Measurements from ENCODE around the gene POLDIP3.

The POLDIP3 gene

GRCh38 chr22:42651134-42651533 lies 36.5 kb upstream of the POLDIP3 start:
- no peak overlapping the region for H3K4me3 ChIP-seq (ENCODE audit: control insufficient read depth, low read depth, low read length)
- TF ChIP-seq CTCF (IDR thresholded peaks at IDR 0.05; ENCODE audit: control insufficient read depth, insufficient read depth, low read depth, low read length, missing control alignments) = peak; percentile 3
- DNase-seq (ENCODE audit: low read depth) = no peak

GRCh38 chr22:42649246-42650099 lies 34.8 kb upstream of the POLDIP3 start, which contains the start of gene CYB5R3:
CYB5R3 (minus strand) TSS chr22:42649392; CDS start chr22:42649315, 77 bp downstream.
- DNase-seq (ENCODE audit: low read depth) = no peak
- no peak for TF ChIP-seq CTCF (IDR thresholded peaks at IDR 0.05; ENCODE audit: control insufficient read depth, insufficient read depth, low read depth, low read length, missing control alignments)
- peak within 1 kb of the TSS; percentile 86 for H3K4me3 ChIP-seq (ENCODE audit: control insufficient read depth, low read depth, low read length)

GRCh38 chr22:42648368-42649245 lies 33.9 kb upstream of the POLDIP3 start:
- peak overlapping the region; percentile 86 for H3K4me3 ChIP-seq (ENCODE audit: control insufficient read depth, low read depth, low read length)
- TF ChIP-seq CTCF (IDR thresholded peaks at IDR 0.05; ENCODE audit: control insufficient read depth, insufficient read depth, low read depth, low read length, missing control alignments) = no peak
- no peak for DNase-seq (ENCODE audit: low read depth)

- no peak for TF ChIP-seq CTCF (IDR thresholded peaks at IDR 0.05; ENCODE audit: control insufficient read depth, insufficient read depth, low read depth, low read length, missing control alignments)
- no peak for DNase-seq (ENCODE audit: low read depth)
- H3K4me3 ChIP-seq (ENCODE audit: control insufficient read depth, low read depth, low read length) = peak overlapping the region; percentile 86
These were observed 33.3 kb upstream of the POLDIP3 start for GRCh38 chr22:42648017-42648367.

GRCh38 chr22:42646569-42647525 lies 32.2 kb upstream of the POLDIP3 start:
- DNase-seq (ENCODE audit: low read depth) = no peak
- TF ChIP-seq CTCF (IDR thresholded peaks at IDR 0.05; ENCODE audit: control insufficient read depth, insufficient read depth, low read depth, low read length, missing control alignments) = no peak
- H3K4me3 ChIP-seq (ENCODE audit: control insufficient read depth, low read depth, low read length) = no peak overlapping the region; the same call in 1 of the 2 replicates

Measured in AG09309 (cell line).